ENCODE measurements around the gene CLSTN3. TPM values are rescaled to one million over a fixed set of nuclear protein-coding genes. Genes with fewer than 3 reads are reported as not detected.

The CLSTN3 gene
- total RNA-seq, 1 experiment from 2014 or later, result 24.7 TPM

DNA sequence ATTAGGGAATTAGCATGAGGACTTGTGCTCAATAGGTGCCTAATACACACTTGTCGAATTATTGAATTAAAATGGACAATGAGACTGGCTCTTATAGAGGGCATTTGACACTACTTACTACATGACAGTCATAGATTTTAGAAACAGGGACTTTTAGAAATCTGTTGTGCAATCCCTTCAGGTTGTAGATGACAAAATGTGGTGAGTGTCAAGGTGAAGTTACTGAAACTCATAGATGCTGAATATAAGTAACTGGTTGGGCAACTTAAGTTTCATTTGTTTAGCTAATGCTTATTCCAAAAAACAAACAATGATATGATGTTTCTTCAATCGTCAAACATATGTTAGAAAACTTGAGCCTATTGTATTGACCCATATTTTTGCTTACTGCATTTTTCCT lies 46.4 kb downstream of the CLSTN3 start:
- H3K27ac Mint-ChIP-seq, result no peak overlapping the region
- H3K9me3 Mint-ChIP-seq, result peaks cover 77% of the 10 kb centered on the region
- no peaks in the 10 kb centered on the region for H3K4me1 Mint-ChIP-seq
- H3K36me3 Mint-ChIP-seq, result peaks cover 17% of the 10 kb centered on the region
- POLR2A ChIA-PET, result no interaction called here
- H3K4me3 Mint-ChIP-seq, result no peak overlapping the region
- TF ChIP-seq, protein P1, sequence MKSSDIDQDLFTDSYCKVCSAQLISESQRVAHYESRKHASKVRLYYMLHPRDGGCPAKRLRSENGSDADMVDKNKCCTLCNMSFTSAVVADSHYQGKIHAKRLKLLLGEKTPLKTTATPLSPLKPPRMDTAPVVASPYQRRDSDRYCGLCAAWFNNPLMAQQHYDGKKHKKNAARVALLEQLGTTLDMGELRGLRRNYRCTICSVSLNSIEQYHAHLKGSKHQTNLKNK (CRISPR knock-in tag; IDR thresholded peaks at IDR 0.05), result no peak
- TF ChIP-seq, protein P2, sequence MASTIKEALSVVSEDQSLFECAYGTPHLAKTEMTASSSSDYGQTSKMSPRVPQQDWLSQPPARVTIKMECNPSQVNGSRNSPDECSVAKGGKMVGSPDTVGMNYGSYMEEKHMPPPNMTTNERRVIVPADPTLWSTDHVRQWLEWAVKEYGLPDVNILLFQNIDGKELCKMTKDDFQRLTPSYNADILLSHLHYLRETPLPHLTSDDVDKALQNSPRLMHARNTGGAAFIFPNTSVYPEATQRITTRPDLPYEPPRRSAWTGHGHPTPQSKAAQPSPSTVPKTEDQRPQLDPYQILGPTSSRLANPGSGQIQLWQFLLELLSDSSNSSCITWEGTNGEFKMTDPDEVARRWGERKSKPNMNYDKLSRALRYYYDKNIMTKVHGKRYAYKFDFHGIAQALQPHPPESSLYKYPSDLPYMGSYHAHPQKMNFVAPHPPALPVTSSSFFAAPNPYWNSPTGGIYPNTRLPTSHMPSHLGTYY (CRISPR knock-in tag; IDR thresholded peaks at IDR 0.05), result no peak
- no peak for TF ChIP-seq KAT7 (CRISPR knock-in tag; IDR thresholded peaks at IDR 0.05; ENCODE audit: borderline replicate concordance)
- TF ChIP-seq NFATC4 (CRISPR knock-in tag; IDR thresholded peaks at IDR 0.05), result no peak
- TF ChIP-seq FOXK1 (CRISPR knock-in tag; IDR thresholded peaks at IDR 0.05), result no peak
- no peak for TF ChIP-seq NFYB (CRISPR knock-in tag; conservative IDR thresholded peaks at IDR 0.05; ENCODE audit: low read depth)
- no peak for TF ChIP-seq ZNF232 (CRISPR knock-in tag; IDR thresholded peaks at IDR 0.05)
- TF ChIP-seq, protein P3, sequence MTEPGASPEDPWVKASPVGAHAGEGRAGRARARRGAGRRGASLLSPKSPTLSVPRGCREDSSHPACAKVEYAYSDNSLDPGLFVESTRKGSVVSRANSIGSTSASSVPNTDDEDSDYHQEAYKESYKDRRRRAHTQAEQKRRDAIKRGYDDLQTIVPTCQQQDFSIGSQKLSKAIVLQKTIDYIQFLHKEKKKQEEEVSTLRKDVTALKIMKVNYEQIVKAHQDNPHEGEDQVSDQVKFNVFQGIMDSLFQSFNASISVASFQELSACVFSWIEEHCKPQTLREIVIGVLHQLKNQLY (CRISPR knock-in tag; IDR thresholded peaks at IDR 0.05), result no peak
- TF ChIP-seq, protein P4, sequence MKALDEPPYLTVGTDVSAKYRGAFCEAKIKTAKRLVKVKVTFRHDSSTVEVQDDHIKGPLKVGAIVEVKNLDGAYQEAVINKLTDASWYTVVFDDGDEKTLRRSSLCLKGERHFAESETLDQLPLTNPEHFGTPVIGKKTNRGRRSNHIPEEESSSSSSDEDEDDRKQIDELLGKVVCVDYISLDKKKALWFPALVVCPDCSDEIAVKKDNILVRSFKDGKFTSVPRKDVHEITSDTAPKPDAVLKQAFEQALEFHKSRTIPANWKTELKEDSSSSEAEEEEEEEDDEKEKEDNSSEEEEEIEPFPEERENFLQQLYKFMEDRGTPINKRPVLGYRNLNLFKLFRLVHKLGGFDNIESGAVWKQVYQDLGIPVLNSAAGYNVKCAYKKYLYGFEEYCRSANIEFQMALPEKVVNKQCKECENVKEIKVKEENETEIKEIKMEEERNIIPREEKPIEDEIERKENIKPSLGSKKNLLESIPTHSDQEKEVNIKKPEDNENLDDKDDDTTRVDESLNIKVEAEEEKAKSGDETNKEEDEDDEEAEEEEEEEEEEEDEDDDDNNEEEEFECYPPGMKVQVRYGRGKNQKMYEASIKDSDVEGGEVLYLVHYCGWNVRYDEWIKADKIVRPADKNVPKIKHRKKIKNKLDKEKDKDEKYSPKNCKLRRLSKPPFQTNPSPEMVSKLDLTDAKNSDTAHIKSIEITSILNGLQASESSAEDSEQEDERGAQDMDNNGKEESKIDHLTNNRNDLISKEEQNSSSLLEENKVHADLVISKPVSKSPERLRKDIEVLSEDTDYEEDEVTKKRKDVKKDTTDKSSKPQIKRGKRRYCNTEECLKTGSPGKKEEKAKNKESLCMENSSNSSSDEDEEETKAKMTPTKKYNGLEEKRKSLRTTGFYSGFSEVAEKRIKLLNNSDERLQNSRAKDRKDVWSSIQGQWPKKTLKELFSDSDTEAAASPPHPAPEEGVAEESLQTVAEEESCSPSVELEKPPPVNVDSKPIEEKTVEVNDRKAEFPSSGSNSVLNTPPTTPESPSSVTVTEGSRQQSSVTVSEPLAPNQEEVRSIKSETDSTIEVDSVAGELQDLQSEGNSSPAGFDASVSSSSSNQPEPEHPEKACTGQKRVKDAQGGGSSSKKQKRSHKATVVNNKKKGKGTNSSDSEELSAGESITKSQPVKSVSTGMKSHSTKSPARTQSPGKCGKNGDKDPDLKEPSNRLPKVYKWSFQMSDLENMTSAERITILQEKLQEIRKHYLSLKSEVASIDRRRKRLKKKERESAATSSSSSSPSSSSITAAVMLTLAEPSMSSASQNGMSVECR (CRISPR knock-in tag; IDR thresholded peaks at IDR 0.05; ENCODE audit: borderline replicate concordance), result no peak
- H3K27me3 Mint-ChIP-seq (ENCODE audit: low read depth), result peaks cover 37% of the 10 kb centered on the region
- no peak for DNase-seq (ENCODE audit: low spot score)
- ATAC-seq, result no peak
- CTCF ChIA-PET, result interaction anchor here (0.9 kb wide), 1 partner anchor 14 kb away, joined by 3 read pairs; no protein-coding TSS in a partner anchor

DNA sequence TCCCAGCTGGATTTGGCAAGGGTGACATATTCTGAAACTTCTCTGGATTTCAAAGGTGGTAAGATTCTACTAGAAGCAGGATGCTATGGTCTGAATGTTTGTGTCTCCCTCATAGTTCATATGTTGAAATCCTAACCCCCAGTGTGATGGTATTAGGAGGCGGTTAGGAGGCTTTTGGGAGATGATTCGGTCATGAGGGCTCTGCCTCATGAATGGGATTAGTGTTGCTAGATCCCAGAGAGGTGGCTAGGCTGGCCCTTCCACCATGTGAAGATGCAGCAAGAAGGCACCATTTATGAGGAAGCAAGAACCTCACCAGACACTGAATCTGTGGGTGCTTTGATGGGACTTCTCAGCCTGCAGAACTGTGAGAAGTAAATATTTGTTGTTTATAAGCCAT lies 48.3 kb downstream of the CLSTN3 start:
- peaks cover 42% of the 10 kb centered on the region for H3K27me3 Mint-ChIP-seq (ENCODE audit: low read depth)
- no peak for DNase-seq (ENCODE audit: low spot score)
- ATAC-seq, result no peak
- peaks cover 4% of the 10 kb centered on the region; the same call in 1 of the 2 replicates for H3K36me3 Mint-ChIP-seq
- no peak overlapping the region for H3K4me3 Mint-ChIP-seq
- H3K27ac Mint-ChIP-seq, result no peak overlapping the region
- no peak for TF ChIP-seq JUN (CRISPR knock-in tag; IDR thresholded peaks at IDR 0.05)
- TF ChIP-seq, protein P5, sequence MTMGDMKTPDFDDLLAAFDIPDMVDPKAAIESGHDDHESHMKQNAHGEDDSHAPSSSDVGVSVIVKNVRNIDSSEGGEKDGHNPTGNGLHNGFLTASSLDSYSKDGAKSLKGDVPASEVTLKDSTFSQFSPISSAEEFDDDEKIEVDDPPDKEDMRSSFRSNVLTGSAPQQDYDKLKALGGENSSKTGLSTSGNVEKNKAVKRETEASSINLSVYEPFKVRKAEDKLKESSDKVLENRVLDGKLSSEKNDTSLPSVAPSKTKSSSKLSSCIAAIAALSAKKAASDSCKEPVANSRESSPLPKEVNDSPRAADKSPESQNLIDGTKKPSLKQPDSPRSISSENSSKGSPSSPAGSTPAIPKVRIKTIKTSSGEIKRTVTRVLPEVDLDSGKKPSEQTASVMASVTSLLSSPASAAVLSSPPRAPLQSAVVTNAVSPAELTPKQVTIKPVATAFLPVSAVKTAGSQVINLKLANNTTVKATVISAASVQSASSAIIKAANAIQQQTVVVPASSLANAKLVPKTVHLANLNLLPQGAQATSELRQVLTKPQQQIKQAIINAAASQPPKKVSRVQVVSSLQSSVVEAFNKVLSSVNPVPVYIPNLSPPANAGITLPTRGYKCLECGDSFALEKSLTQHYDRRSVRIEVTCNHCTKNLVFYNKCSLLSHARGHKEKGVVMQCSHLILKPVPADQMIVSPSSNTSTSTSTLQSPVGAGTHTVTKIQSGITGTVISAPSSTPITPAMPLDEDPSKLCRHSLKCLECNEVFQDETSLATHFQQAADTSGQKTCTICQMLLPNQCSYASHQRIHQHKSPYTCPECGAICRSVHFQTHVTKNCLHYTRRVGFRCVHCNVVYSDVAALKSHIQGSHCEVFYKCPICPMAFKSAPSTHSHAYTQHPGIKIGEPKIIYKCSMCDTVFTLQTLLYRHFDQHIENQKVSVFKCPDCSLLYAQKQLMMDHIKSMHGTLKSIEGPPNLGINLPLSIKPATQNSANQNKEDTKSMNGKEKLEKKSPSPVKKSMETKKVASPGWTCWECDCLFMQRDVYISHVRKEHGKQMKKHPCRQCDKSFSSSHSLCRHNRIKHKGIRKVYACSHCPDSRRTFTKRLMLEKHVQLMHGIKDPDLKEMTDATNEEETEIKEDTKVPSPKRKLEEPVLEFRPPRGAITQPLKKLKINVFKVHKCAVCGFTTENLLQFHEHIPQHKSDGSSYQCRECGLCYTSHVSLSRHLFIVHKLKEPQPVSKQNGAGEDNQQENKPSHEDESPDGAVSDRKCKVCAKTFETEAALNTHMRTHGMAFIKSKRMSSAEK (CRISPR knock-in tag; IDR thresholded peaks at IDR 0.05; ENCODE audit: borderline replicate concordance), result no peak
- TF ChIP-seq, protein P6, sequence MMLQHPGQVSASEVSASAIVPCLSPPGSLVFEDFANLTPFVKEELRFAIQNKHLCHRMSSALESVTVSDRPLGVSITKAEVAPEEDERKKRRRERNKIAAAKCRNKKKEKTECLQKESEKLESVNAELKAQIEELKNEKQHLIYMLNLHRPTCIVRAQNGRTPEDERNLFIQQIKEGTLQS (CRISPR knock-in tag; conservative IDR thresholded peaks at IDR 0.05), result no peak
- ChIA-PET CTCF (interaction anchor here (0.7 kb wide), 1 partner anchor 36 kb away, joined by 3 read pairs; no protein-coding TSS in a partner anchor), POLR2A (no interaction called here)
- H3K4me1 Mint-ChIP-seq, result no peaks in the 10 kb centered on the region
- peaks cover 70% of the 10 kb centered on the region for H3K9me3 Mint-ChIP-seq
